ENCODE results near the gene DIO1.
A peak's percentile ranks its signal among the peaks of the same experiment; 100 is the strongest.
"Not testable (repeated sequence)": the region's sequence is repeated elsewhere in the genome, so short reads cannot be mapped to it uniquely, and the experiment has no call there.

Gene DIO1

DNA sequence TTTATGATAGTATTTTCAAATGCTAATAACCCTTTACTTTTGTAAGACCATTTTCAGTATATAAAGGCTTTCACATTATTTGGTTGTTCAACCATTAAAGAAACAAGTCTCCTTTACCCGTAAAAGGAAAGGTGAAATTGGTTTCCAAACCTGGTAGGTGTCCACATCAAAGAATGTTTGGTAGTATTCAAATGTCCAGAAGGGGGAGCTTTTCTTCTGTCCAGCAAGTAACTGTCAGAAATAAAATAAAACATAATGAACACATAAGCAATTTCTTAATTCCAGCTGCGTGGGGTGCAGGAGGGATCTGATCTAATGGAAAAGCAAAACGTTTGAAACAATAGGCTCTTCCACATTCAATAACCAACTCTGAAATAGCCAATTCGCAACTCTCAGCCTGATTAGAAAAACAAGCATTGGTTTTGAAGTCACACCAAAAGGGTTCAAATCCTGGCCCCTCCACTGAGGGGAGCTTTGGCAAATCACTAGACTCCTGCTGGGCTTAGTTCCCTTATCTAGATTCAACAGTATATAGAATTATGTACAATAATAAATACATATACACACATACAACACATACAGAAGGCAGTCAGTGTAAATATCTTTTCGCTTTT, 15.4 kb upstream of the DIO1 start:
- Histone ChIP-seq H3K4ac (ENCODE audit: low read depth, low read length) (no peak overlapping the region), H3K56ac (ENCODE audit: low read length) (no peak overlapping the region), H3K27ac (ENCODE audit: low read depth, low read length) (no peak overlapping the region), H3K36me3 (ENCODE audit: control insufficient read depth, insufficient read depth, low read length) (no peaks in the 10 kb centered on the region), H2AK5ac (ENCODE audit: low read length) (no peak overlapping the region), H2BK15ac (replicated peaks; ENCODE audit: low read depth) (no peak overlapping the region), H3K4me2 (ENCODE audit: low read length) (no peak overlapping the region), H4K5ac (ENCODE audit: low read length) (no peak overlapping the region), H3K79me1 (ENCODE audit: low read length) (no peaks in the 10 kb centered on the region), H3K18ac (ENCODE audit: low read length) (no peak overlapping the region), H3K4me1 (ENCODE audit: control insufficient read depth, low read depth, low read length) (no peaks in the 10 kb centered on the region), H3K23ac (ENCODE audit: low read length) (no peak overlapping the region), H3K9ac (ENCODE audit: low read length) (no peak overlapping the region), H3K4me3 (ENCODE audit: low read length) (no peak overlapping the region), H2BK120ac (ENCODE audit: low read depth, low read length) (no peak overlapping the region), H3K27me3 (ENCODE audit: insufficient read depth, low read length, poor library complexity) (no peaks in the 10 kb centered on the region), H3K79me2 (ENCODE audit: control insufficient read depth, insufficient read depth, low read length) (no peaks in the 10 kb centered on the region), H4K8ac (ENCODE audit: low read depth, low read length) (no peak overlapping the region), H2BK5ac (ENCODE audit: low read length) (no peak overlapping the region)
- DNase-seq = peak; percentile 62
- WGBS (ENCODE audit: extremely low coverage, insufficient coverage, low lambda C conversion rate) = no CpG with 5 or more reads among the region's 5 CpGs

DNA sequence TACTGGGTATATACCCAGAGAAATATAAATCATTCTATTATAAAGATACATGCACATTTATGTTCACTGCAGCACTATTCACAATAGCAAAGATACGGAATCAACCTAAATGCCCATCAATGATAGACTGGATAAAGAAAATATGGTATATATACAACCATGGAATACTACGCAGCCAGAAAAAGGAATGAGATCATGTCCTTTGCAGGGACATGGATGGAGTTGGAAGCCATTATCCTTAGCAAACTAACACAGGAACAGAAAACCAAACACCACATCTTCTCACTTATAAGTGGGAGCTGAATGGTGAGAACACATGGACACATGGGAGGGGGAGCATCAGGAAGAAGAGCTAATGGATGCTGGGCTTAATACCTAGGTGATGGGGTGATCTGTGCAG, 12.1 kb upstream of the DIO1 start:
- not testable (repeated sequence) for H3K18ac ChIP-seq (ENCODE audit: low read length); H3K79me1 ChIP-seq (ENCODE audit: low read length); H2AK5ac ChIP-seq (ENCODE audit: low read length); H2BK120ac ChIP-seq (ENCODE audit: low read depth, low read length); H3K4me1 ChIP-seq (ENCODE audit: control insufficient read depth, low read depth, low read length); H3K23ac ChIP-seq (ENCODE audit: low read length); H3K56ac ChIP-seq (ENCODE audit: low read length); H3K9ac ChIP-seq (ENCODE audit: low read length); H2BK5ac ChIP-seq (ENCODE audit: low read length); H2BK15ac ChIP-seq (replicated peaks; ENCODE audit: low read depth); H3K4me3 ChIP-seq (ENCODE audit: low read length); H3K36me3 ChIP-seq (ENCODE audit: control insufficient read depth, insufficient read depth, low read length); H3K4me2 ChIP-seq (ENCODE audit: low read length); H4K8ac ChIP-seq (ENCODE audit: low read depth, low read length); H3K4ac ChIP-seq (ENCODE audit: low read depth, low read length); H4K5ac ChIP-seq (ENCODE audit: low read length); H3K79me2 ChIP-seq (ENCODE audit: control insufficient read depth, insufficient read depth, low read length); H3K27me3 ChIP-seq (ENCODE audit: insufficient read depth, low read length, poor library complexity); DNase-seq; H3K27ac ChIP-seq (ENCODE audit: low read depth, low read length)
- no CpG with 5 or more reads among the region's 2 CpGs for WGBS (ENCODE audit: extremely low coverage, insufficient coverage, low lambda C conversion rate)

DNA sequence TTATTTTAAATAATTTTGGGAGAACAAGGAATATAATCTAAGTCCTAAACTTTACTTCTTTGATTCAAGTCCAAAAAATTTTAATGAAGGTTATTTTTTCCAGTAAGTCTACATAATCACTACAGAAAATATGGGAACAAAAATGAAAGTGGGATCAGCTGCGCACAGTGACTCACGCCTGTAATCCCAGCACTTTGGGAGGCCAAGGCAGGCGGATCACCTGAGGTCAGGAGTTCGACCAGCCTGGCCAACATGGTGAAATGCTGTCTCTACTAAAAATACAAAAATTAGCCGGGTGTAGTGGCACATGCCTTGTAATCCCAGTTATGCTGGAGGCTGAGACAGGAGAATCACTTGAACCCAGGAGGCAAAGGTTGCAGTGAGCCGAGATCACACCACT, 10.4 kb upstream of the DIO1 start:
- DNase-seq; H4K5ac ChIP-seq (ENCODE audit: low read length); H3K9ac ChIP-seq (ENCODE audit: low read length); H3K23ac ChIP-seq (ENCODE audit: low read length); H3K4ac ChIP-seq (ENCODE audit: low read depth, low read length); H3K4me1 ChIP-seq (ENCODE audit: control insufficient read depth, low read depth, low read length); H3K56ac ChIP-seq (ENCODE audit: low read length); H2BK5ac ChIP-seq (ENCODE audit: low read length); H3K4me3 ChIP-seq (ENCODE audit: low read length); H3K79me2 ChIP-seq (ENCODE audit: control insufficient read depth, insufficient read depth, low read length); H2BK15ac ChIP-seq (replicated peaks; ENCODE audit: low read depth); H3K27me3 ChIP-seq (ENCODE audit: insufficient read depth, low read length, poor library complexity); H2AK5ac ChIP-seq (ENCODE audit: low read length); H3K18ac ChIP-seq (ENCODE audit: low read length); H2BK120ac ChIP-seq (ENCODE audit: low read depth, low read length); H3K4me2 ChIP-seq (ENCODE audit: low read length); H3K27ac ChIP-seq (ENCODE audit: low read depth, low read length); H3K79me1 ChIP-seq (ENCODE audit: low read length); H4K8ac ChIP-seq (ENCODE audit: low read depth, low read length); H3K36me3 ChIP-seq (ENCODE audit: control insufficient read depth, insufficient read depth, low read length): not testable (repeated sequence)
- WGBS (ENCODE audit: extremely low coverage, insufficient coverage, low lambda C conversion rate) = no CpG with 5 or more reads among the region's 6 CpGs

DNA sequence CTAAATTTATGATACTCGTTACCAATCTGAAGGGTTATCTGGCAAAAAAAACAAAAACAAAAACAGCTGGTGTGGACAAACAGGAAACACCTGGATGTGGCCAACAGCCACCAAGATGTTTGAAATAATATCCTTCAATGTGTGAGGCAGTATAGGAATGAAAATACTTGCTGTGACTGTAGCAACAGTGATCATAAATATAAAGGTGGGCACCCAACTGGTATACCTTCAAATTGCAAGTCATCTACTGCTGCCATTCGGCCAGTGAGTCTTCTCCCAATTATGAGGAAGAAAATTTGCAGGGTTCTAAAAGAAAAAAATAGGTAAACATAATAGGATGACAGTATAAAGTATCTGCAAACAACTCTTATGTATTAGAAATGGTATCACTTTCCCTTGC, 5.3 kb upstream of the DIO1 start:
- Histone ChIP-seq H3K9ac (ENCODE audit: low read length) (no peak overlapping the region), H4K8ac (ENCODE audit: low read depth, low read length) (no peak overlapping the region), H3K79me1 (ENCODE audit: low read length) (peaks cover 3% of the 10 kb centered on the region), H2BK15ac (replicated peaks; ENCODE audit: low read depth) (no peak overlapping the region), H3K23ac (ENCODE audit: low read length) (no peak overlapping the region), H3K79me2 (ENCODE audit: control insufficient read depth, insufficient read depth, low read length) (no peaks in the 10 kb centered on the region), H3K56ac (ENCODE audit: low read length) (no peak overlapping the region), H3K27ac (ENCODE audit: low read depth, low read length) (no peak overlapping the region), H2BK120ac (ENCODE audit: low read depth, low read length) (no peak overlapping the region), H3K4me2 (ENCODE audit: low read length) (no peak overlapping the region), H2AK5ac (ENCODE audit: low read length) (no peak overlapping the region), H3K18ac (ENCODE audit: low read length) (no peak overlapping the region), H3K4me1 (ENCODE audit: control insufficient read depth, low read depth, low read length) (no peaks in the 10 kb centered on the region), H3K4me3 (ENCODE audit: low read length) (no peak overlapping the region), H3K27me3 (ENCODE audit: insufficient read depth, low read length, poor library complexity) (no peaks in the 10 kb centered on the region), H3K4ac (ENCODE audit: low read depth, low read length) (no peak overlapping the region), H3K36me3 (ENCODE audit: control insufficient read depth, insufficient read depth, low read length) (no peaks in the 10 kb centered on the region), H4K5ac (ENCODE audit: low read length) (no peak overlapping the region), H2BK5ac (ENCODE audit: low read length) (no peak overlapping the region)
- DNase-seq = no peak
- no CpG with 5 or more reads among the region's 2 CpGs for WGBS (ENCODE audit: extremely low coverage, insufficient coverage, low lambda C conversion rate)

DNA sequence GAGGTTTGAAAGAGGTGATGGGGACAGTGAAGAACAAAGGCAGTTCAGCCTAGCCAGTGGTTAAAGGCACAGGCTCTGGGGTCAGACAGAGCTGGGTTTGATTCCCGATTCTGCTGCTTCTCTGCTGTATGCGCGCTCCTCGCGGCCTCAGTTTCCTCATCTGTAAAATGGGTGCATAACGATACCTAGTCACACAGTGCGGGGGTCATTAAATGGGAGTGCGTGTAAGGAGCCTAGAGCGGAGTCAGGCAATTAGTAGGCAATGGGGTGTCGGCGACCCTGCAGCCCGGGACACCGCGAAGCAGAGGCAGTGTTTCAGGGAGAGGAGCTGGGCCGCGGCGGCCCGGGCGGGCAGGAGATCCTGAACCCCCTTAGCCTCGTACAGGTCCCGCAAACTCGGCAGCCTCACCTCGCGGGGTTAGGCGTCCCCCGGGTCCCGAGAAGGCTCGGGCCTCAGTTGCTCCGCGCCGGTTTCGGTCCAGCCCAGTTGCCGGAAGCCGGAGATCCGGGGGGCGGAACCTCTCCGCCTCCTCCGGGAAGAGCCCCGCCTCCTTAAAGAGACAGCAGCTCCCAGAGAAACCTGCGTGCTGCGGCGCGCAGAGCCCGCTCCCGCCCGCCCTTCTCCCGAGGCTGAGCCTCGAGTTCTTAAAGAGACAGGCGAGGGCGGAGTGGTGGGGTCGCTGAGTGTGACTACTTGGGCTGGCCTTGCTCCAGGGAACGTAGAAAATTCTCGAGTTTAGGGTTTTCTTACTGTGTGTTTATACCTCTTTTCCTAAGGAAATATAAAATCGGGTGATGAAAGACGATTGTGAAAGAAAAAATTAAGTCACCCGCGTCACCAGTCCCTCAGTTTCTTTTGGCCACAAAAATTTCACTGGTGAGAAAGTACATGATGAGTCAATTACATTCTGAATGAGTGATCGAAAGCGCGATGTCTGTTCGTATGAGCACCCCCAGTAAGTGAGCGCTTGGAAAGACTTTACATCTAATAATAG, 4.4 kb upstream of the DIO1 start, which contains the start of gene YIPF1:
TSS of gene YIPF1 (minus strand) at position 494 of the 995 bp plus-strand sequence. CDS start 860 bp downstream, outside the sequence.
- Histone ChIP-seq H4K5ac (ENCODE audit: low read length) (no peak within 1 kb of the TSS), H3K27ac (ENCODE audit: low read depth, low read length) (no peak within 1 kb of the TSS)
- DNase-seq = peak; percentile 95

More for the DNA sequence above, 4.4 kb upstream of the DIO1 start, which contains the start of gene YIPF1:
- Histone ChIP-seq H3K4me1 (ENCODE audit: control insufficient read depth, low read depth, low read length) (no peaks in the 10 kb centered on the region), H3K79me1 (ENCODE audit: low read length) (peaks cover 3% of the 10 kb centered on the region), H3K9ac (ENCODE audit: low read length) (peak within 1 kb of the TSS; percentile 84), H4K8ac (ENCODE audit: low read depth, low read length) (no peak within 1 kb of the TSS), H3K23ac (ENCODE audit: low read length) (no peak within 1 kb of the TSS), H2BK15ac (replicated peaks; ENCODE audit: low read depth) (no peak within 1 kb of the TSS), H3K27me3 (ENCODE audit: insufficient read depth, low read length, poor library complexity) (no peaks in the 10 kb centered on the region), H2BK5ac (ENCODE audit: low read length) (no peak within 1 kb of the TSS), H3K4me2 (ENCODE audit: low read length) (peak within 1 kb of the TSS; percentile 74), H3K56ac (ENCODE audit: low read length) (peak within 1 kb of the TSS; percentile 89), H3K4ac (ENCODE audit: low read depth, low read length) (no peak within 1 kb of the TSS), H3K36me3 (ENCODE audit: control insufficient read depth, insufficient read depth, low read length) (no peaks in the 10 kb centered on the region), H3K79me2 (ENCODE audit: control insufficient read depth, insufficient read depth, low read length) (no peaks in the 10 kb centered on the region), H2AK5ac (ENCODE audit: low read length) (no peak within 1 kb of the TSS), H3K18ac (ENCODE audit: low read length) (no peak within 1 kb of the TSS), H3K4me3 (ENCODE audit: low read length) (peak within 1 kb of the TSS; percentile 89), H2BK120ac (ENCODE audit: low read depth, low read length) (no peak within 1 kb of the TSS)
- WGBS (ENCODE audit: extremely low coverage, insufficient coverage, low lambda C conversion rate) = no CpG with 5 or more reads among the region's 62 CpGs
